Measurements from ENCODE around the gene RABGAP1L. TPM values are rescaled to one million over a fixed set of nuclear protein-coding genes. Genes with fewer than 3 reads are reported as not detected.

Gene RABGAP1L
- total and polyA plus RNA-seq, 2 of the 8 experiments (the other 6 are each of a cell fraction or from before 2014, with no cell fraction given), result 33.3 to 156 TPM

- Histone ChIP-seq H3K4me1 (replicated peaks in 1 of 4; ENCODE audit: control insufficient read depth in 3 of 4, insufficient read depth in 4 of 4, low read length in 3 of 4) (peaks cover 0 to 2% (median 0%) of the 10 kb centered on the region in 4 experiments; a peak in 1 of 7 replicates), H4K91ac (replicated peaks; ENCODE audit: insufficient read length, low read length) (no peak overlapping the region), H4K20me1 (replicated peaks in 1 of 2; ENCODE audit: control insufficient read depth in 1 of 2, insufficient read depth in 2 of 2, low read length in 2 of 2) (peaks cover 3 to 4% of the 10 kb centered on the region in 2 experiments), H3K4me3 (ENCODE audit: extremely low read depth in 1 of 4, insufficient read depth in 2 of 4, low read depth in 3 of 4, low read length in 4 of 4) (no peak overlapping the region), H2AFZ (ENCODE audit: low read length) (no peak overlapping the region), H3K23me2 (ENCODE audit: low read depth, low read length) (no peaks in the 10 kb centered on the region), H3K23ac (ENCODE audit: insufficient read length) (no peak overlapping the region), H2AK5ac (ENCODE audit: low read depth, low read length) (no peak overlapping the region), H3K9me3 (ENCODE audit: insufficient read depth in 2 of 2, low read depth in 1 of 2, low read length in 1 of 2) (no peaks in the 10 kb centered on the region), H3K27ac (ENCODE audit: low read depth, low read length) (no peak overlapping the region), H4K8ac (ENCODE audit: extremely low read depth, insufficient read depth, low read length) (no peak overlapping the region), H2BK20ac (ENCODE audit: low read length) (no peak overlapping the region), H3K36me3 (ENCODE audit: control insufficient read depth in 2 of 4, insufficient read depth in 4 of 4, low read length in 3 of 4) (peaks cover 16 to 77% (median 28%) of the 10 kb centered on the region in 4 experiments), H2BK5ac (ENCODE audit: low read depth, low read length) (no peak overlapping the region), H3K18ac (ENCODE audit: extremely low read depth, low read length) (no peak overlapping the region), H3K14ac (ENCODE audit: insufficient read length) (no peak overlapping the region), H3K79me2 (ENCODE audit: control insufficient read depth in 1 of 2, insufficient read depth in 2 of 2, low read length in 2 of 2) (peaks cover 0 to 12% of the 10 kb centered on the region in 2 experiments; a peak in 1 of 4 replicates), H2BK120ac (replicated peaks; ENCODE audit: low read depth, low read length) (no peak overlapping the region), H3K4me2 (ENCODE audit: insufficient read depth in 1 of 2, low read depth in 2 of 2, low read length in 2 of 2) (no peak overlapping the region), H3K9ac (replicated peaks in 1 of 4; ENCODE audit: extremely low read depth in 1 of 4, low read depth in 3 of 4, low read length in 3 of 4) (no peak overlapping the region), H2BK12ac (ENCODE audit: low read depth, low read length) (no peak overlapping the region), H2BK15ac (ENCODE audit: low read length) (no peak overlapping the region), H4K5ac (ENCODE audit: insufficient read length, low read depth, low read length) (no peak overlapping the region), H3K79me1 (ENCODE audit: low read depth, low read length) (no peaks in the 10 kb centered on the region), H3K56ac (replicated peaks; ENCODE audit: insufficient read length, low read depth, low read length) (no peak overlapping the region), H3K4ac (replicated peaks; ENCODE audit: insufficient read length, low read depth, low read length) (no peak overlapping the region), H3K27me3 (replicated peaks in 1 of 4; ENCODE audit: control insufficient read depth in 3 of 4, extremely low read depth in 1 of 4, insufficient read depth in 3 of 4, low read length in 3 of 4) (no peaks in the 10 kb centered on the region)
- DNase-seq (ENCODE audit: low read depth in 1 of 2, low spot score in 2 of 2), result no peak
- WGBS, 2 experiments (ENCODE audit: extremely low coverage in 1 of 2, insufficient coverage in 1 of 2, insufficient read length in 1 of 2, insufficient replicate concordance in 2 of 2, low coverage in 1 of 2, low lambda C conversion rate in 2 of 2, missing lambda C conversion rate in 1 of 2), result 79 to 100% methylated on average over 1 to 4 of the region's 4 CpGs
- ChIA-PET CTCF (ENCODE audit: partially characterized antibody) (interaction anchor here (2.1 kb wide), 1 partner anchor 15 kb away, joined by 9 read pairs; no protein-coding TSS in a partner anchor), POLR2A (ENCODE audit: partially characterized antibody) (interaction anchor here (1.6 kb wide), 1 partner anchor 31 kb away, joined by 5 read pairs; no protein-coding TSS in a partner anchor)
- no peak for FAIRE-seq
- TF ChIP-seq HDAC2 (IDR thresholded peaks at IDR 0.05; ENCODE audit: borderline replicate concordance in 1 of 2, low read depth in 2 of 2, low read length in 2 of 2) (no peak), SRF (IDR thresholded peaks at IDR 0.05; ENCODE audit: low read depth, low read length) (no peak), TEAD4 (IDR thresholded peaks at IDR 0.05; ENCODE audit: low read depth, low read length) (no peak), BCL11A (IDR thresholded peaks at IDR 0.05; ENCODE audit: low read depth in 2 of 2, low read length in 2 of 2) (no peak), GTF2F1 (IDR thresholded peaks at IDR 0.05; ENCODE audit: borderline replicate concordance, low read depth, low read length) (no peak), ZNF274 (IDR thresholded peaks at IDR 0.05; ENCODE audit: borderline replicate concordance, extremely low read depth, low read length) (no peak), SIN3A (conservative IDR thresholded peaks at IDR 0.05 in 1 of 2, IDR thresholded peaks at IDR 0.05 in 1 of 2; ENCODE audit: low read depth in 1 of 2, low read length in 2 of 2) (no peak)
These were observed 808.8 kb downstream of the RABGAP1L start for GRCh38 chr1:174967845-174968705.

Data from H1 (cell line).